Pancreas (tissue), 10 donors: ENCODE data around the gene KSR2. TPM values are rescaled to one million over a fixed set of nuclear protein-coding genes. Genes with fewer than 3 reads are reported as not detected.

ENCODE experiments used
- ATAC-seq, 4 donors: fragments of 200-7000 bp; cut with Tn5 transposase; one replicate each; pipeline versions ENCODE4 v1.8.0 to v1.9.1; 2020; ENCODE audit warnings: mild to moderate bottlenecking in 4 of 4, moderate library complexity in 4 of 4
- DNase-seq, 6 donors: peaks; one replicate each; pipeline ENCODE4 v3.0.0-alpha.2; 2020
- FAIRE-seq: peaks from 2 replicates; lab custom pipeline; 2012; peaks lifted over from hg19 to GRCh38; lab: Jason Lieb, UNC
- H3K27ac ChIP-seq, 4 donors: fragments of 200-600 bp; sonication (generic); 1 replicate in 3 of 4; 2 replicates in 1 of 4; pipeline versions ENCODE4 v1.5.0 to v1.8.0; 2020
- H3K27me3 ChIP-seq, 4 donors: fragments of 200-600 bp; one replicate each; pipeline ENCODE4 v1.8.0; 2021
- H3K36me3 ChIP-seq, 3 donors: fragments of 200-600 bp; sonication (generic) in 1 of 3; one replicate each; pipeline versions ENCODE4 v1.5.0 to v1.8.0; 2020 to 2021
- H3K4me1 ChIP-seq, 3 donors: fragments of 200-600 bp; one replicate each; pipeline ENCODE4 v1.8.0; 2021
- H3K4me3 ChIP-seq, 4 donors: fragments of 200-600 bp; sonication (generic) in 2 of 4; one replicate each; pipeline versions ENCODE4 v1.5.0 to v1.8.0; 2020 to 2021
- H3K9me3 ChIP-seq, 4 donors: fragments of 200-600 bp; one replicate each; pipeline ENCODE4 v1.8.0; 2021
- CTCF ChIP-seq, 4 donors: fragments of 200-600 bp; sonication (generic) in 3 of 4; IDR thresholded peaks; one replicate each; pipeline versions ENCODE4 v1.5.0 to v1.8.0; 2021; ENCODE audit warnings: antibody characterized with exemption in 4 of 4
- WGBS, 2 donors: extraction: QIAGEN DNeasy Blood & Tissue Kit; methylation state at CpG; one replicate each; pipeline ENCODE4 v1.1.7; 2013; 5-methylcytosine and 5-hydroxymethylcytosine counted together
- intact Hi-C, 3 donors: fragments of 100-400 bp; cut with DNase I; formaldehyde crosslinking; loops; one replicate each; pipeline versions ENCODE4 v1.11.1 to v1.14.2; 2022
- polyA plus RNA-seq, 2 donors: library from polyadenylated mRNA; stranded (reverse); fragments of 200-250 nt; gene quantifications; one replicate each; pipeline ENCODE4 v1.2.3, GENCODE V29; 2013
- total RNA-seq, 6 donors: library from RNA; stranded (reverse); fragmentation: NEBNext Ultra II Directional in 4 of 6; extraction: Animal tissue kit (Norgen Biotek cat#: 25700) in 4 of 6; gene quantifications; one replicate each; pipeline versions ENCODE4 v1.2.1 to v1.2.4, GENCODE V29; 2021 to 2023
- donor health status: healthy with polysubstance abuse.
- donor health status: DM: no; HTN: no; CAD: no; lungs with moderate emphysema.
- donor health status: DM: no; HTN: no; CAD: no.
- donor health status: control.
- donor health status: control.
- donor health status: Bipolar disorder and iron deficiency.
- donor health status: DM: yes; HTN: yes; CAD: no.
- donor health status: DM: no; HTN: no; CAD: no.
- donor health status: DM: no; HTN: no; CAD: no.
- donor health status: DM: yes; HTN: yes; CAD: no.

Gene KSR2
- total and polyA plus RNA-seq, 8 donors = 0.68 to 1.8 (median 1.3) TPM

- ATAC-seq (no peak), DNase-seq (no peak), FAIRE-seq (no peak)
- intact Hi-C loops = loop anchor here in 2 of 3 donors (10.0 kb wide), 2 partner anchors 215 to 255 kb away; partner anchors contain the start of gene NOS1 (in 1 of the 2)
- Histone ChIP-seq H3K36me3 (no peaks in the 10 kb centered on the region), H3K4me3 (no peak overlapping the region), H3K27ac (no peak overlapping the region), H3K9me3 (no peaks in the 10 kb centered on the region), H3K4me1 (no peaks in the 10 kb centered on the region), H3K27me3 (no peaks in the 10 kb centered on the region)
- no peak for TF ChIP-seq CTCF (IDR thresholded peaks at IDR 0.05)
- WGBS, 2 donors = 58 to 63% methylated on average over 8 of the region's 8 CpGs
These were observed 388.6 kb downstream of the KSR2 start for GRCh38 chr12:117580015-117580717.

GRCh38 chr12:117577122-117577657, 391.6 kb downstream of the KSR2 start:
- DNase-seq (no peak), FAIRE-seq (no peak), ATAC-seq (no peak)
- Histone ChIP-seq H3K36me3 (no peaks in the 10 kb centered on the region), H3K4me3 (no peak overlapping the region), H3K27me3 (no peaks in the 10 kb centered on the region), H3K27ac (no peak overlapping the region), H3K9me3 (no peaks in the 10 kb centered on the region), H3K4me1 (no peaks in the 10 kb centered on the region)
- intact Hi-C loops = no loop called here
- TF ChIP-seq CTCF (IDR thresholded peaks at IDR 0.05) = no peak
- WGBS, 2 donors = 72 to 77% methylated on average over 3 of the region's 3 CpGs

- ATAC-seq = no peak
- DNase-seq = no peak
- no peaks in the 10 kb centered on the region for H3K9me3 ChIP-seq
- no peak overlapping the region for H3K4me3 ChIP-seq
- 78 to 81% methylated on average over 3 of the region's 3 CpGs for WGBS, 2 donors
- TF ChIP-seq CTCF (IDR thresholded peaks at IDR 0.05) = no peak
- H3K27me3 ChIP-seq = no peaks in the 10 kb centered on the region
- H3K27ac ChIP-seq = no peak overlapping the region
- no peak for FAIRE-seq
- intact Hi-C loops = no loop called here
- H3K36me3 ChIP-seq = no peaks in the 10 kb centered on the region
- no peaks in the 10 kb centered on the region for H3K4me1 ChIP-seq
These were observed 392.7 kb downstream of the KSR2 start for GRCh38 chr12:117576053-117576452.

- TF ChIP-seq CTCF (IDR thresholded peaks at IDR 0.05) = no peak
- Histone ChIP-seq H3K27me3 (no peaks in the 10 kb centered on the region), H3K27ac (no peak overlapping the region), H3K4me3 (no peak overlapping the region), H3K36me3 (no peaks in the 10 kb centered on the region), H3K4me1 (no peaks in the 10 kb centered on the region), H3K9me3 (no peaks in the 10 kb centered on the region)
- WGBS, 2 donors = 95% methylated on average over 2 of the region's 2 CpGs
- FAIRE-seq = no peak
- ATAC-seq = no peak
- DNase-seq = no peak
- intact Hi-C loops = no loop called here
These were observed 394.1 kb downstream of the KSR2 start for GRCh38 chr12:117574655-117575054.

- Histone ChIP-seq H3K27ac (no peak overlapping the region), H3K9me3 (no peaks in the 10 kb centered on the region), H3K36me3 (no peaks in the 10 kb centered on the region), H3K4me1 (no peaks in the 10 kb centered on the region), H3K27me3 (no peaks in the 10 kb centered on the region), H3K4me3 (no peak overlapping the region)
- intact Hi-C loops = no loop called here
- FAIRE-seq (no peak), ATAC-seq (no peak), DNase-seq (no peak)
- no peak for TF ChIP-seq CTCF (IDR thresholded peaks at IDR 0.05)
- 79 to 85% methylated on average over 4 of the region's 4 CpGs for WGBS, 2 donors
These were observed 396.0 kb downstream of the KSR2 start for GRCh38 chr12:117572755-117573154.
